Smooth muscle cell (in vitro differentiated cells): Measurements from ENCODE around the gene TMEM164. TPM values are rescaled to one million over a fixed set of nuclear protein-coding genes. Genes with fewer than 3 reads are reported as not detected.

Experiments used
- DNase-seq: peaks from one replicate; lab custom pipeline; 2025; ENCODE audit not compliant: unreplicated experiment; lab: John Stamatoyannopoulos, UW
- H2AFZ ChIP-seq: fragments of 200-600 bp; sonication (generic); 2 replicates; pipeline ENCODE4 v1.6.0; 2016; ENCODE audit warnings: antibody characterized with exemption, low read depth, mild to moderate bottlenecking
- H3F3A ChIP-seq: fragments of 200-600 bp; sonication (generic); 2 replicates; pipeline ENCODE4 v1.6.0; 2017; ENCODE audit warnings: antibody characterized with exemption, low read depth
- H3K27ac ChIP-seq: fragments of 200-600 bp; sonication (generic); 2 replicates; pipeline ENCODE4 v1.5.1; 2016; ENCODE audit warnings: low read depth, mild to moderate bottlenecking
- H3K27me3 ChIP-seq: fragments of 200-600 bp; sonication (generic); 2 replicates; pipeline ENCODE4 v1.6.1; 2016; ENCODE audit warnings: low read depth, mild to moderate bottlenecking
- H3K36me3 ChIP-seq: fragments of 200-600 bp; sonication (generic); 2 replicates; pipeline ENCODE4 v1.5.1; 2016; ENCODE audit warnings: low read depth
- H3K4me1 ChIP-seq: fragments of 200-600 bp; sonication (generic); 2 replicates; pipeline ENCODE4 v1.5.1; 2016; ENCODE audit warnings: low read depth
- H3K4me2 ChIP-seq: fragments of 200-600 bp; sonication (generic); 2 replicates; pipeline ENCODE4 v1.6.0; 2016; ENCODE audit warnings: mild to moderate bottlenecking
- H3K4me3 ChIP-seq: fragments of 200-600 bp; sonication (generic); 2 replicates; pipeline ENCODE4 v1.5.1; 2016; ENCODE audit warnings: mild to moderate bottlenecking
- H3K79me2 ChIP-seq: fragments of 200-600 bp; sonication (generic); 2 replicates; pipeline ENCODE4 v1.6.0; 2016; ENCODE audit warnings: low read depth, mild to moderate bottlenecking
- H3K9ac ChIP-seq: fragments of 200-600 bp; sonication (generic); 2 replicates; pipeline ENCODE4 v1.6.0; 2016; ENCODE audit warnings: low read depth
- H3K9me3 ChIP-seq: fragments of 200-600 bp; sonication (generic); replicated peaks from 2 replicates; pipeline ENCODE4 v1.5.1; 2016; ENCODE audit warnings: low read depth
- H4K20me1 ChIP-seq: fragments of 200-600 bp; sonication (generic); 2 replicates; pipeline ENCODE4 v1.6.0; 2016; ENCODE audit warnings: low read depth
- CTCF ChIP-seq: fragments of 200-600 bp; sonication (generic); IDR thresholded peaks from 2 replicates; pipeline ENCODE4 v1.5.1; 2017; ENCODE audit warnings: borderline replicate concordance, mild to moderate bottlenecking, antibody characterized with exemption; ENCODE audit not compliant: insufficient read depth, poor library complexity, severe bottlenecking
- WGBS: methylation state at CpG from one replicate; pipeline ENCODE4 v1.1.7; 2016; ENCODE audit warnings: low lambda C conversion rate; 5-methylcytosine and 5-hydroxymethylcytosine counted together
- polyA plus RNA-seq: library from polyadenylated mRNA; unstranded; fragments of >200 nt; fragmentation: Nextera tagmentation; extraction: Ambion mirVana; gene quantifications from 2 replicates; pipeline ENCODE4 v1.2.1, GENCODE V29; 2016
- total RNA-seq: library from RNA; depleted of rRNA; stranded (reverse); fragments of >200 nt; gene quantifications from 2 replicates; pipeline ENCODE4 v1.2.3, GENCODE V29; 2014

TMEM164 gene
- total and polyA plus RNA-seq, 2 experiments from 2014 or later, result 1.5 to 8.9 TPM

- Histone ChIP-seq H3K4me2 (no peak overlapping the region), H2AFZ (no peak overlapping the region), H4K20me1 (no peaks in the 10 kb centered on the region), H3F3A (no peaks in the 10 kb centered on the region), H3K36me3 (no peaks in the 10 kb centered on the region), H3K27me3 (no peaks in the 10 kb centered on the region), H3K27ac (no peak overlapping the region), H3K79me2 (no peaks in the 10 kb centered on the region), H3K9ac (no peak overlapping the region), H3K4me3 (no peak overlapping the region), H3K9me3 (no peaks in the 10 kb centered on the region), H3K4me1 (no peaks in the 10 kb centered on the region)
- WGBS, result 58% methylated on average over 2 of the region's 2 CpGs
- no peak for DNase-seq
- TF ChIP-seq CTCF, result no peak
Measured at GRCh38 chrX:109987884-109988283, 15.0 kb upstream of the TMEM164 start.

DNA sequence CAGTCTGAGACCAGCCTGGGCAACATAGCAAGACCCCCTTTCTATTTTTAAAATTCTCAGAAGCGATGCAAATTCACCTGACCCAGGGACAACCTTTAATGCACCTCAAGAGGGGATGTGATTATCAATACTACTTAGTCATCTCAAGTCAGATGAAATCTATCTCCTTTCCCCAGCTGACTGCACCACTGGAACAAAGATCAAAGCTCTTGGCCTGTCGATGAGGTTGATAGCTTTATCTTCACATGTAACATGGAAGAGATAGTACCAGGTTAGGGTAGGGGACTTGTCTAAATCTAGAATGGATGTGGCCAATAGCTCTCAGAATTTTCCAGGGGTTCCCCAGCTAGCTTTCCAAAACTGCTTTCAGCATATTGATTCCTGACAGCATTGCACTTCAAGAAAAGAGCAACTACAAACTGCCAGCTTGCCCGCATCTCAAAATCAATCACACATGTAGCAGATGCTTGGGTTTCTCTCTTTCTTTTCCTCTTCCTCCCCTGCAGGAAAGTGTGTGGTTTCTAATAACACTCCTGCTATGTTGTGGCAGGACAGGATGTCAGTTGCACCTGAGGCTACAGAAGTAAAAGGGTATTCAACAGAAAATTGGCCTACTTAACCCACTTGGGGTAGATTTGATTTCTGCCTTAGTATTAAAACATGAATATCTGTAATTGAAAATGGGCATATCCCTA, 12.2 kb upstream of the TMEM164 start:
- Histone ChIP-seq H4K20me1 (no peaks in the 10 kb centered on the region), H3K9me3 (no peaks in the 10 kb centered on the region), H3K27ac (no peak overlapping the region), H3K27me3 (no peaks in the 10 kb centered on the region), H3K4me1 (no peaks in the 10 kb centered on the region), H3K79me2 (no peaks in the 10 kb centered on the region), H2AFZ (no peak overlapping the region), H3K4me3 (no peak overlapping the region), H3F3A (no peaks in the 10 kb centered on the region), H3K4me2 (no peak overlapping the region), H3K36me3 (no peaks in the 10 kb centered on the region), H3K9ac (no peak overlapping the region)
- no peak for DNase-seq
- 79% methylated on average over 3 of the region's 3 CpGs for WGBS
- TF ChIP-seq CTCF, result no peak

- no peak for DNase-seq
- H3K36me3 ChIP-seq, result no peaks in the 10 kb centered on the region
- no peaks in the 10 kb centered on the region for H3K9me3 ChIP-seq
- no peak overlapping the region for H3K27ac ChIP-seq
- TF ChIP-seq CTCF, result no peak
- no peaks in the 10 kb centered on the region for H3F3A ChIP-seq
- H3K4me3 ChIP-seq, result no peak overlapping the region
- H3K9ac ChIP-seq, result no peak overlapping the region
- H2AFZ ChIP-seq, result no peak overlapping the region
- no peaks in the 10 kb centered on the region for H3K27me3 ChIP-seq
- H3K4me2 ChIP-seq, result no peak overlapping the region
- no peaks in the 10 kb centered on the region for H3K4me1 ChIP-seq
- 83% methylated on average over 1 of the region's 1 CpG for WGBS
- H3K79me2 ChIP-seq, result no peaks in the 10 kb centered on the region
- no peaks in the 10 kb centered on the region for H4K20me1 ChIP-seq
Measured at GRCh38 chrX:109992203-109992602, 10.7 kb upstream of the TMEM164 start.

- no peaks in the 10 kb centered on the region for H3F3A ChIP-seq
- no peak for TF ChIP-seq CTCF
- H3K9me3 ChIP-seq, result no peaks in the 10 kb centered on the region
- no peak overlapping the region for H2AFZ ChIP-seq
- H3K79me2 ChIP-seq, result no peaks in the 10 kb centered on the region
- WGBS, result 92% methylated on average over 2 of the region's 2 CpGs
- no peaks in the 10 kb centered on the region for H3K36me3 ChIP-seq
- H3K4me3 ChIP-seq, result no peak overlapping the region
- H3K4me1 ChIP-seq, result no peaks in the 10 kb centered on the region
- H4K20me1 ChIP-seq, result no peaks in the 10 kb centered on the region
- H3K27ac ChIP-seq, result no peak overlapping the region
- H3K4me2 ChIP-seq, result no peak overlapping the region
- DNase-seq, result no peak
- no peaks in the 10 kb centered on the region for H3K27me3 ChIP-seq
- no peak overlapping the region for H3K9ac ChIP-seq
Measured at GRCh38 chrX:109995155-109995554, 7.8 kb upstream of the TMEM164 start.
